ENCODE results near the gene TSKS. TPM values are rescaled to one million over a fixed set of nuclear protein-coding genes. Genes with fewer than 3 reads are reported as not detected.

Gene TSKS
- total and polyA plus RNA-seq, 10 of the 15 experiments (the other 5 are each of a cell fraction or from before 2014, with no cell fraction given), result not detected

GRCh38 chr19:49766007-49766929 lies 3.2 kb upstream of the TSKS start (continued):
- TF ChIP-seq MEF2A (IDR thresholded peaks at IDR 0.05; ENCODE audit: insufficient read depth, low read depth, low read length) (no peak), TCF7 (IDR thresholded peaks at IDR 0.05; ENCODE audit: borderline replicate concordance) (no peak), MLLT1 (IDR thresholded peaks at IDR 0.05) (peak; percentile 48; the same call in 1 of the 2 replicates), HCFC1 (IDR thresholded peaks at IDR 0.05; ENCODE audit: low read length) (0 out of 2 replicates have a peak, but pooled peaks have one; percentile 31), RUNX3 (IDR thresholded peaks at IDR 0.05; ENCODE audit: low read length) (peak; percentile 4; the same call in 1 of the 2 replicates), RAD51 (IDR thresholded peaks at IDR 0.05) (no peak), BCL11A (IDR thresholded peaks at IDR 0.05; ENCODE audit: low read depth, low read length) (no peak), IKZF1 (conservative IDR thresholded peaks at IDR 0.05) (peak; percentile 60; the same call in 1 of the 2 replicates), ZSCAN29 (IDR thresholded peaks at IDR 0.05) (no peak), SP1 (IDR thresholded peaks at IDR 0.05; ENCODE audit: low read depth, low read length) (peak; percentile 95), RBBP5 (conservative IDR thresholded peaks at IDR 0.05) (no peak), SKIL (IDR thresholded peaks at IDR 0.05; ENCODE audit: low read depth, poor library complexity, severe bottlenecking) (no peak), SUPT20H (IDR thresholded peaks at IDR 0.05; ENCODE audit: borderline replicate concordance, control insufficient read depth, low read depth, low read length) (no peak), IRF3 (IDR thresholded peaks at IDR 0.05) (peak; percentile 92), EGR1 (IDR thresholded peaks at IDR 0.05; ENCODE audit: borderline replicate concordance in 1 of 2, low read depth in 2 of 2, low read length in 2 of 2) (no peak; a peak in 1 of 3 replicates), MYB (IDR thresholded peaks at IDR 0.05; ENCODE audit: borderline replicate concordance, low read depth, low read length) (no peak), ZBTB40 (IDR thresholded peaks at IDR 0.05; ENCODE audit: borderline replicate concordance) (peak; percentile 87), SRF (IDR thresholded peaks at IDR 0.05; ENCODE audit: low read depth in 2 of 2, low read length in 2 of 2) (0 out of 4 replicates have a peak, but pooled peaks of 1 of the 2 experiments have one; percentile 20), RFX5 (IDR thresholded peaks at IDR 0.05; ENCODE audit: low read depth, low read length) (peak; percentile 59)
